Osteocyte (in vitro differentiated cells): ENCODE data around the gene POMGNT2. TPM values are rescaled to one million over a fixed set of nuclear protein-coding genes. Genes with fewer than 3 reads are reported as not detected.

Experiments
- DNase-seq: peaks from one replicate; pipeline ENCODE4 v3.0.0; 2021; ENCODE audit warnings: mixed read lengths; ENCODE audit not compliant: unreplicated experiment; ENCODE audit errors: extremely low spot score
- H3K27ac Mint-ChIP-seq: one replicate; pipeline ENCODE4 v1.8.0; 2021; ENCODE audit warnings: mild to moderate bottlenecking, mixed read lengths; ENCODE audit not compliant: unreplicated experiment
- H3K27me3 Mint-ChIP-seq: one replicate; pipeline ENCODE4 v1.8.0; 2021; ENCODE audit warnings: mixed read lengths; ENCODE audit not compliant: unreplicated experiment
- H3K36me3 Mint-ChIP-seq: one replicate; pipeline ENCODE4 v1.8.0; 2021; ENCODE audit warnings: mixed read lengths; ENCODE audit not compliant: unreplicated experiment
- H3K4me1 Mint-ChIP-seq: one replicate; pipeline ENCODE4 v1.8.0; 2021; ENCODE audit warnings: mixed read lengths; ENCODE audit not compliant: unreplicated experiment
- H3K4me3 Mint-ChIP-seq: one replicate; pipeline ENCODE4 v1.8.0; 2021; ENCODE audit warnings: mild to moderate bottlenecking, moderate library complexity, mixed read lengths; ENCODE audit not compliant: unreplicated experiment
- H3K9me3 Mint-ChIP-seq: one replicate; pipeline ENCODE4 v1.8.0; 2021; ENCODE audit warnings: mixed read lengths; ENCODE audit not compliant: unreplicated experiment
- CTCF ChIP-seq: fragments of 200-600 bp; sonication (generic); IDR thresholded peaks from 2 replicates; pipeline ENCODE4 v1.5.0; 2021; ENCODE audit warnings: antibody characterized with exemption, mild to moderate bottlenecking, moderate library complexity
- total RNA-seq: library from RNA; stranded (reverse); gene quantifications from 2 replicates; pipeline ENCODE4 v1.2.1, GENCODE V29; 2021

Gene POMGNT2
- total RNA-seq, 1 donor from 2014 or later: 16.1 TPM

DNA sequence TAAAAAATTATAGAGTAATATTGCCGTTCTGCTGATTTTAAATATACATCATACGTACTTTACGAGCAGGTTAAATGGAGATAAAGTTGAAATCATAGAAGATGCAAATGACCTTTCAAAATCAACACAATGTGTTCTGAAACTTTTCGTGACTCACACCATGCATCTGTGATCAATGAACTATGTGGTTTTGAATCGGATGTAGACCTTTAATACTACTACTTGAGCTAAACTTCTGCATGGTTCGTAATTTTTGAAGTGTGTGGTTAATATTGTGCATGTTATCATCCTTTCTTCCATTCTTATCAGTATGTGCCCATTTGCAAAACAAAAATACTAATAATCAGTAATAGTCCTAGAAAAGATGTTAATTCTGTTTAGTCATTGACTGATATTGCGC, 67.9 kb downstream of the POMGNT2 start:
- no peaks in the 10 kb centered on the region for H3K36me3 Mint-ChIP-seq

GRCh38 chr3:43036621-43037423, 69.1 kb downstream of the POMGNT2 start:
- Mint-ChIP-seq H3K4me3 (no peak overlapping the region), H3K36me3 (no peaks in the 10 kb centered on the region), H3K27me3 (peaks cover 2% of the 10 kb centered on the region), H3K27ac (no peak overlapping the region), H3K9me3 (no peaks in the 10 kb centered on the region), H3K4me1 (no peaks in the 10 kb centered on the region)
- no peak for TF ChIP-seq CTCF
- peak; percentile 68 for DNase-seq

More for the DNA sequence above, 67.9 kb downstream of the POMGNT2 start:
- Mint-ChIP-seq H3K27me3 (peaks cover 2% of the 10 kb centered on the region), H3K4me3 (no peak overlapping the region), H3K4me1 (no peaks in the 10 kb centered on the region), H3K9me3 (no peaks in the 10 kb centered on the region), H3K27ac (no peak overlapping the region)
- DNase-seq: no peak
- no peak for TF ChIP-seq CTCF

DNA sequence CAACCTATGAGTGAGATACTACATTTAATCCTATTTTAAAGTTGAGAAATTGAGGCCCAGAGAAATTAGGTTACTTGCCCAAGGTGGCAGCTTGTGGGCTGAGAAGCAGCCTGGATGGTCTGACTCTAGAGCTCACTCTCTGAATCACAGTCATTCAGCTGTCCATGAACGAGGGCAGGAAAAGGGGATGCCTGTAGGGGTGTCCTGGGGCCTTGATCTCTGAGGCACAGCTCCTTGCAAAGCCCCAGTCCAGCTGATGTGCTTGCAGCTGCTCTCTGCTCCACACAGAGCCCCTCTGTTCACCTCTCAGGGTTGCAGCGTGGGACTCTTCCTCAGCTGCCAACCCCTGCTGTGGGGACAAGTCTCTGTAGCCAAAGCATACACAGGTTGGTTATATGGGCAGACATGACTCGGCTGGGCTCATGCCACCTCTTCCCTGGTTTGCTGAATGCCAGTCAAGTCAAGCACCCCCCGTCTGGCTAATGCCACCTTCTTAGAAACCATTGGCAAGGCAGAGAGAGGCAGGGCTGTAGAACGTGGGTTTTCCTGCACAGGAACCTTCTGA, 70.0 kb downstream of the POMGNT2 start:
- H3K4me1 Mint-ChIP-seq: no peaks in the 10 kb centered on the region
- TF ChIP-seq CTCF: no peak

GRCh38 chr3:43034911-43035310, 71.0 kb downstream of the POMGNT2 start:
- Mint-ChIP-seq H3K4me3 (no peak overlapping the region), H3K27me3 (peaks cover 2% of the 10 kb centered on the region), H3K4me1 (no peaks in the 10 kb centered on the region), H3K9me3 (no peaks in the 10 kb centered on the region), H3K36me3 (no peaks in the 10 kb centered on the region), H3K27ac (no peak overlapping the region)
- TF ChIP-seq CTCF: no peak
- DNase-seq: peak; percentile 64

More for the DNA sequence above, 70.0 kb downstream of the POMGNT2 start:
- no peak overlapping the region for H3K27ac Mint-ChIP-seq
- no peaks in the 10 kb centered on the region for H3K36me3 Mint-ChIP-seq
- no peak overlapping the region for H3K4me3 Mint-ChIP-seq
- peak; percentile 59 for DNase-seq
- H3K9me3 Mint-ChIP-seq: no peaks in the 10 kb centered on the region
- peaks cover 2% of the 10 kb centered on the region for H3K27me3 Mint-ChIP-seq

GRCh38 chr3:43034200-43034599, 71.7 kb downstream of the POMGNT2 start:
- H3K4me1 Mint-ChIP-seq: no peaks in the 10 kb centered on the region
- no peak for TF ChIP-seq CTCF
- no peaks in the 10 kb centered on the region for H3K36me3 Mint-ChIP-seq
- no peaks in the 10 kb centered on the region for H3K9me3 Mint-ChIP-seq
- no peak overlapping the region for H3K27ac Mint-ChIP-seq
- H3K4me3 Mint-ChIP-seq: no peak overlapping the region
- H3K27me3 Mint-ChIP-seq: peaks cover 2% of the 10 kb centered on the region
- DNase-seq: peak; percentile 57
